Renal cortex interstitium (tissue), 11 donors: ENCODE measurements around the gene SPC24. TPM values are rescaled to one million over a fixed set of nuclear protein-coding genes. Genes with fewer than 3 reads are reported as not detected.
"Not testable (repeated sequence)": the region's sequence is repeated elsewhere in the genome, so short reads cannot be mapped to it uniquely, and the experiment has no call there.

Experiments
- DNase-seq, 11 donors: peaks; one replicate each; pipeline ENCODE4 v3.0.0-alpha.2; 2013; ENCODE audit warnings: low read depth in 9 of 11, low spot score in 4 of 11; ENCODE audit errors: extremely low read depth in 1 of 11
- polyA plus RNA-seq, 3 donors: library from polyadenylated mRNA; unstranded; fragments of 120-200 nt; gene quantifications; one replicate each; pipeline ENCODE4 v1.2.1, GENCODE V29; 2013; ENCODE audit not compliant: insufficient read length in 3 of 3

The SPC24 gene
- polyA plus RNA-seq, 3 donors, result 18.4 to 21.8 (median 19.7) TPM

GRCh38 chr19:11140896-11141295, 14.7 kb downstream of the SPC24 start:
- DNase-seq, result no peak

DNA sequence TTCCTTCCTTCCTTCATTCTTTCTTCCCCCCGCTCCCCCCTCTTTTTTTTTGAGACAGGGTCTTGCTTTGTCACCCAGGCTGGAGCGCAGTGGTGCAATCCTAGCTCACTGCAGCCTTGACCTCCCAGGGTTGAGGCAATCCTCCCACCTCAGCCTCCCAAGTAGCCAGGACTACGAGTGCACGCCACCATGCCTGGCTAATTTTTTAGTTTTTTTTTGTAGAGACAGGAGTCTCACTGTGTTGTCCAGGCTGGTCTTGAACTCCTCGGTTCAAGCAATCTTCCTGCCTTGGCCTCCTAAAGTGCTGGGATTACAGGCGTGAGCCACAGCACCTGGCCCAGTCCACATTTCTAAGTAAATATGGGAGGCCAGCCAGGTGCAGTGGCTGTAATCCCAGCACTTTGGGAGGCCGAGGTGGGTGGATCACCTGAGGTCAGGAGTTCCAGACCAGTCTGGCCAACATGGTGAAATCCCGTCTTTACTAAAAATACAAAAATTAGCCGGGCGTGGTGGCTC, 15.5 kb downstream of the SPC24 start:
- DNase-seq, result not testable (repeated sequence)

GRCh38 chr19:11138601-11139300, 16.8 kb downstream of the SPC24 start:
- peak in 2 of 11 donors; percentile 45 to 50 for DNase-seq

- peak in 7 of 11 donors; percentile 66 to 85 (median 82) for DNase-seq
Measured at GRCh38 chr19:11137542-11138384, 17.8 kb downstream of the SPC24 start.

- no peak for DNase-seq
Measured at GRCh38 chr19:11136400-11137101, 19.0 kb downstream of the SPC24 start.

DNA sequence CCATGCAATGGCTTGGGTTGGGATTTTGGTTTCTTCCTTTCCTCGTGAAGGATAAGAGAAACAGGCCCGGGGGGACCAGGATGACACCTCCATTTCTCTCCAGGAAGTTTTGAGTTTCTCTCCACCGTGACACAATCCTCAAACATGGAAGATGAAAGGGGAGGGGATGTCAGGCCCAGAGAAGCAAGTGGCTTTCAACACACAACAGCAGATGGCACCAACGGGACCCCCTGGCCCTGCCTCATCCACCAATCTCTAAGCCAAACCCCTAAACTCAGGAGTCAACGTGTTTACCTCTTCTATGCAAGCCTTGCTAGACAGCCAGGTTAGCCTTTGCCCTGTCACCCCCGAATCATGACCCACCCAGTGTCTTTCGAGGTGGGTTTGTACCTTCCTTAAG, 24.1 kb downstream of the SPC24 start:
- DNase-seq, result no peak

DNA sequence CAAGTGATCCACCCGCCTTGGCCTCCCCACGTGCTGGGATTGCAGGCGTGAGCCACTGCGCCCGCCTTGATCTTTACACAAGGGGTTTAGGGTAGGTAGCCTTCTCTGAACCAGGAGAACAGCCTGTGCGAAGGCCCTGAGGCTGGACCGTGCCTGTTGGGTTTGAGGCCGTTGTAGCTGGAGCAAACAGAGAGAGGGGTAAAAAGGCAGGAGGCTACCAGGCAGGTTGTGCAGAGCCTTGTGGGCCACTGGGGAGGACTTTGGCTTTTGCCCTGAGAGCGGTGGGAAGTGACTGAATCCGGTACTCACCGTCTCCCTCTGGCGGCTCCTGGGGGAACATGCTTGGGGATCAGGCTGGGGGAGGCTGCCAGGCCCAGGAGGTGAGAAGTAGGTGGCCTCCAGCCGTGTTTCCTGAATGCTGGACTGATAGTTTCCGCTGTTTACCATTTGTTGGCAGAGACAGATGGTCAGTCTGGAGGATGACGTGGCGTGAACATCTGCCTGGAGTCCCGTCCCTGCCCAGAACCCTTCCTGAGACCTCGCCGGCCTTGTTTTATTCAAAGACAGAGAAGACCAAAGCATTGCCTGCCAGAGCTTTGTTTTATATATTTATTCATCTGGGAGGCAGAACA, 24.6 kb downstream of the SPC24 start:
- peak in 3 of 11 donors; percentile 51 to 63 (median 53) for DNase-seq

- no peak for DNase-seq
Measured at GRCh38 chr19:11127905-11128304, 27.7 kb downstream of the SPC24 start.

GRCh38 chr19:11125994-11126685, 29.4 kb downstream of the SPC24 start:
- DNase-seq, result peak in 7 of 11 donors; percentile 67 to 81 (median 73)

DNA sequence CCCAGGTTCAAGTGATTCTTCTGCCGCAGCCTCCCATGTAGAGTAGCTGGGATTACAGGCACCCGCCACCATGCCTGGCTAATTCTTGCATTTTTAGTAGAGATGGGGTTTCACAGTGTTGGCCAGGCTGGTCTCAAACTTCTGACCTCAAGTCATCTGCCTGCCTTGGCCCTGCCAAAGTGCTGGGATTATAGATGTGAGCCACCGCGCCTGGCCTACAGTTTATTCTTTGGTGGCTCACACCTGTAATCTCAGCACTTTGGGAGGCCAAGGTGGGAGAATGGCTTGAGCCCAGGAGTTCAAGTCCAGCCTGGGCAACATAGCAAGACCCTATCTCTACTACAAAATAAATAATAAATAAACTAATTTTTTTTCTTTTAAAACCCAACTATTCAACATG, 31.4 kb downstream of the SPC24 start:
- not testable (repeated sequence) for DNase-seq

DNA sequence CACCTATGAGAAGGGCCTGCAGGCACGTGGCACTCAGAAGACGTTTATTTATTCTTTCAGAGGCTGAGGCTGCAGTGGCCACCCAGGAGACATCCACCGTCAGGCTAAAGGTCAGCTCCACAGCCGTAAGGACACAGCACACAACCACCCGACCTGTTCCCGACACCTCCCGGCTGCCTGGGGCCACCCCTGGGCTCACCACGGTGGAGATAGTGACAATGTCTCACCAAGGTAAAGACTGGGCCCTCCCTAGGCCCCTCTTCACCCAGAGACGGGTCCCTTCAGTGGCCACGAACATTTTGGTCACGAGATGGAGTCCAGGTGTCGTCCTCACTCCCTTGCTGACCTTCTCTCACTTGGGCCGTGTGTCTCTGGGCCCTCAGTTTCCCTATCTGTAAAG, 32.5 kb downstream of the SPC24 start:
- no peak for DNase-seq

DNA sequence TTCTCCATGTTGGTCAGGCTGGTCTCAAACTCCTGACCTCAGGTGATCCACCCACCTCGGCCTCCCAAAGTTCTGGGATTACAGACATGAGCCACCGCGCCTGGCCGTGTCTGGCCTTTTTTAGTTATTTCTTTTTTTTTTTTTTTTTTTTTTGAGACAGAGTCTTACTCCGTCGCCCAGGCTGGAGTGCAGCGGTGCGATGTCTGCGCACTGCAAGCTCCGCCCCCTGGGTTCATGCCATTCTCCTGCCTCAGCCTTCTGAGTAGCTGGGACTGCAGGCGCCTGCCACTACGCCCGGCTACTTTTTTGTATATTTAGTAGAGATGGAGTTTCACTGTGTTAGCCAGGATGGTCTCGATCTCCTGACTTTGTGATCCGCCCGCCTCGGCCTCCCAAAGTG, 33.6 kb downstream of the SPC24 start:
- not testable (repeated sequence) for DNase-seq

GRCh38 chr19:11116507-11116906, 39.1 kb downstream of the SPC24 start:
- DNase-seq, result no peak

- DNase-seq, result no peak
Measured at GRCh38 chr19:11115895-11116446, 39.6 kb downstream of the SPC24 start.

DNA sequence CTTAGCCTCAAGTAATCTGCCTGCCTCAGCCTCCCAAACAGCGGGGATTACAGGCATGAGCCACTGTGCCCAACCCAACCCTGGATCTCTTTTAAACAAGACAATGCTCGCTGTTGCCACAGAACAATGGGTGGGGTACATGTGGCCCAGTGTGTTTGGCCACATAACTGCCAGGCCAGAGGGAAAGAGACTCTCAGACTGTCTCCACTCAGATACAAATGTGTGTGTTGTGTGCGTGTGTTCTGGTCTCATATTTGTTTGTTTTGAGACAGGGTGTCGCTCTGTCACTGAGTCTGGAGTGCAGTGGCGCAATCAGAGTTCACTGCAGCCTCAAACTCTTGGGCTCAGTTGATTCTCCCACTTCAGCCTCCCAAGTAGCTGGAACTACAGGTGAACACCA, 40.5 kb downstream of the SPC24 start:
- no peak for DNase-seq

- DNase-seq, result no peak
Measured at GRCh38 chr19:11113140-11113708, 42.4 kb downstream of the SPC24 start.

DNA sequence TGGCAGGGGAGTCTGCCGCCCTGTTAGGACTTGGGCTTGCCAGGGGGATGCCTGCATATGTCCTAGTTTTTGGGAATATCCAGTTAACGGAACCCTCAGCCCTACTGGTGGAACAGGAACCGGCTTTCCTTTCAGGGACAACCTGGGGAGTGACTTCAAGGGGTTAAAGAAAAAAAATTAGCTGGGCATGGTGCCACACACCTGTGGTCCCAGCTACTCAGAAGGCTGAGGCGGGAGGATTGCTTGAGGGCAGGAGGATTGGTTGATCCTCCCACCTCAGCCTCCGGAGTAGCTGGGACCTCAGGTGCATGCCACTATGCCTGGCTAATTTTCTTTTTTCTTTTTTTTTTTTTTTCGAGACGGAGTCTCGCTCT, 43.8 kb downstream of the SPC24 start:
- DNase-seq, result no peak
